IMR-90 (cell line): ENCODE data around the gene KRTAP13-4. TPM values are rescaled to one million over a fixed set of nuclear protein-coding genes. Genes with fewer than 3 reads are reported as not detected.

Source experiments
- ATAC-seq: fragments of 200-7000 bp; cut with Tn5 transposase; 2 replicates; pipeline ENCODE4 v1.9.1; 2020; ENCODE audit warnings: low read depth, mild to moderate bottlenecking, moderate library complexity
- BruUV-seq: library from RNA; stranded (reverse); fragments of 400-500 nt; replicated peaks from 2 replicates; lab custom pipeline; 2021; lab: Mats Ljungman, UMichigan
- CTCF ChIA-PET: fragments of 300-600 bp; formaldehyde crosslinking; extraction: SDS; loops from one replicate; lab custom pipeline; 2021; ENCODE audit warnings: antibody characterized with exemption; lab: Yijun Ruan, JAX
- POLR2A ChIA-PET: fragments of 300-600 bp; sonication (Branson Sonifier 250); formaldehyde crosslinking; loops from one replicate; lab custom pipeline; 2022; ENCODE audit warnings: antibody characterized with exemption; ENCODE audit not compliant: unreplicated experiment; lab: Charles Lee
- DNase-seq: peaks from one replicate; pipeline ENCODE4 v3.0.0; 2013
- H2AFZ ChIP-seq: replicated peaks from 2 replicates; pipeline ENCODE3; 2013; ENCODE audit warnings: low read length, mild to moderate bottlenecking; ENCODE audit not compliant: poor library complexity
- H2AK5ac ChIP-seq: 2 replicates; pipeline ENCODE4 v1.6.1; 2013; ENCODE audit warnings: low read depth, low read length, inconsistent platforms
- H2AK9ac ChIP-seq: replicated peaks from 2 replicates; pipeline ENCODE3; 2013; ENCODE audit warnings: mild to moderate bottlenecking, low read depth, low read length, moderate library complexity; ENCODE audit not compliant: poor library complexity
- H2BK120ac ChIP-seq: 2 replicates; pipeline ENCODE4 v1.6.1; 2013; ENCODE audit warnings: low read depth, low read length, inconsistent platforms
- H2BK15ac ChIP-seq: 3 replicates; pipeline ENCODE4 v1.6.1; 2013; ENCODE audit warnings: low read depth, low read length, inconsistent platforms
- H2BK20ac ChIP-seq: 2 replicates; pipeline ENCODE4 v1.6.1; 2013; ENCODE audit warnings: low read depth, mild to moderate bottlenecking, inconsistent platforms, low read length, moderate library complexity
- H2BK5ac ChIP-seq: 2 replicates; pipeline ENCODE4 v1.6.1; 2013; ENCODE audit warnings: mild to moderate bottlenecking, low read depth, low read length, inconsistent platforms; ENCODE audit not compliant: poor library complexity, severe bottlenecking
- H3K14ac ChIP-seq: replicated peaks from 2 replicates; pipeline ENCODE4 v1.6.1; 2013; ENCODE audit warnings: low read depth, low read length, inconsistent platforms
- H3K18ac ChIP-seq: 2 replicates; pipeline ENCODE4 v1.6.1; 2013; ENCODE audit warnings: low read depth, low read length, control low read depth
- H3K23ac ChIP-seq: 2 replicates; pipeline ENCODE4 v1.6.1; 2013; ENCODE audit warnings: low read depth, low read length, inconsistent platforms
- H3K27ac ChIP-seq: 2 replicates; pipeline ENCODE4 v1.5.1; 2013; ENCODE audit warnings: mild to moderate bottlenecking, control low read depth, low read length; ENCODE audit not compliant: insufficient read depth
- H3K27me3 ChIP-seq: 2 replicates; pipeline ENCODE4 v1.6.1; 2013; ENCODE audit warnings: low read length; ENCODE audit not compliant: control insufficient read depth, insufficient read depth
- H3K36me3 ChIP-seq: 2 replicates; pipeline ENCODE4 v1.6.1; 2013; ENCODE audit warnings: low read length, mixed read lengths; ENCODE audit not compliant: control insufficient read depth, insufficient read depth
- H3K4ac ChIP-seq: 2 replicates; pipeline ENCODE4 v1.6.1; 2013; ENCODE audit warnings: low read depth, low read length, inconsistent platforms
- H3K4me1 ChIP-seq: 2 replicates; pipeline ENCODE4 v1.6.1; 2013; ENCODE audit warnings: low read length, mixed read lengths; ENCODE audit not compliant: control insufficient read depth, insufficient read depth
- H3K4me2 ChIP-seq: 2 replicates; pipeline ENCODE4 v1.6.1; 2013; ENCODE audit warnings: low read depth, mild to moderate bottlenecking, control low read depth, low read length, moderate library complexity
- H3K4me3 ChIP-seq: 2 replicates; pipeline ENCODE4 v1.5.1; 2013; ENCODE audit warnings: low read depth, mild to moderate bottlenecking, control low read depth, low read length, moderate library complexity; ENCODE audit not compliant: insufficient read depth
- H3K56ac ChIP-seq: 2 replicates; pipeline ENCODE4 v1.6.1; 2013; ENCODE audit warnings: low read length, inconsistent platforms; ENCODE audit not compliant: insufficient read depth; ENCODE audit errors: extremely low read depth
- H3K79me1 ChIP-seq, 2 experiments: 2 replicates each; pipeline ENCODE4 v1.6.1; 2013; ENCODE audit warnings: low read length in 2 of 2, inconsistent platforms in 1 of 2, low read depth in 1 of 2
- H3K9ac ChIP-seq: 2 replicates; pipeline ENCODE4 v1.6.1; 2013; ENCODE audit warnings: low read depth, low read length, control low read depth
- H3K9me1 ChIP-seq: 2 replicates; pipeline ENCODE4 v1.6.1; 2013; ENCODE audit warnings: low read length, inconsistent platforms; ENCODE audit not compliant: insufficient read depth
- H3K9me3 ChIP-seq: 2 replicates; pipeline ENCODE4 v1.6.1; 2013; ENCODE audit warnings: low read length; ENCODE audit not compliant: control insufficient read depth, insufficient read depth
- H4K20me1 ChIP-seq: 2 replicates; pipeline ENCODE4 v1.6.1; 2013; ENCODE audit warnings: low read length, inconsistent platforms; ENCODE audit not compliant: insufficient read depth
- H4K5ac ChIP-seq: 2 replicates; pipeline ENCODE4 v1.6.1; 2013; ENCODE audit warnings: mild to moderate bottlenecking, low read depth, low read length, control low read depth
- H4K8ac ChIP-seq, 2 experiments: 2 replicates each; pipeline ENCODE4 v1.6.1; 2013; ENCODE audit warnings: low read depth in 2 of 2, low read length in 2 of 2, control low read depth in 1 of 2, inconsistent platforms in 1 of 2
- H4K91ac ChIP-seq: 2 replicates; pipeline ENCODE4 v1.6.1; 2013; ENCODE audit warnings: low read depth, low read length, inconsistent platforms; ENCODE audit not compliant: insufficient read depth
- BHLHE40 ChIP-seq: fragments of 150-350 bp; IDR thresholded peaks from 2 replicates; pipeline ENCODE4 v1.6.1; 2016; ENCODE audit warnings: mild to moderate bottlenecking, low read depth, low read length
- CEBPB ChIP-seq: IDR thresholded peaks from 2 replicates; pipeline ENCODE4 v1.6.1; 2012; ENCODE audit warnings: low read depth, low read length, improper control_type of control experiment
- CHD1 ChIP-seq: IDR thresholded peaks from 2 replicates; pipeline ENCODE4 v1.6.1; 2012; ENCODE audit warnings: low read depth, low read length, improper control_type of control experiment
- FOS ChIP-seq: fragments of 150-350 bp; IDR thresholded peaks from 2 replicates; pipeline ENCODE4 v1.6.1; 2016; ENCODE audit warnings: low read depth, low read length
- MAFK ChIP-seq: IDR thresholded peaks from 2 replicates; pipeline ENCODE4 v1.6.1; 2012; ENCODE audit warnings: low read depth, low read length, improper control_type of control experiment
- MAZ ChIP-seq: IDR thresholded peaks from 2 replicates; pipeline ENCODE4 v1.6.1; 2012; ENCODE audit warnings: low read depth, mild to moderate bottlenecking, low read length, improper control_type of control experiment, moderate library complexity, borderline replicate concordance
- MXI1 ChIP-seq: IDR thresholded peaks from 2 replicates; pipeline ENCODE4 v1.6.1; 2012; ENCODE audit warnings: low read depth, mild to moderate bottlenecking, low read length, moderate library complexity, borderline replicate concordance
- NFE2L2 ChIP-seq: fragments of 150-350 bp; IDR thresholded peaks from 2 replicates; pipeline ENCODE4 v1.6.1; 2016; ENCODE audit warnings: low read depth, mild to moderate bottlenecking, low read length
- POLR2A ChIP-seq: IDR thresholded peaks from 2 replicates; pipeline ENCODE4 v1.6.1; 2012; ENCODE audit warnings: mild to moderate bottlenecking, low read depth, low read length
- RAD21 ChIP-seq: IDR thresholded peaks from 2 replicates; pipeline ENCODE4 v1.6.1; 2012; ENCODE audit warnings: low read length, improper control_type of control experiment
- RCOR1 ChIP-seq: IDR thresholded peaks from 2 replicates; pipeline ENCODE4 v1.6.1; 2012; ENCODE audit warnings: mild to moderate bottlenecking, low read length, improper control_type of control experiment; ENCODE audit not compliant: insufficient replicate concordance
- RFX5 ChIP-seq: IDR thresholded peaks from 2 replicates; pipeline ENCODE4 v1.8.0; 2012; ENCODE audit warnings: low read depth, mild to moderate bottlenecking, low read length, moderate library complexity
- SMC3 ChIP-seq: fragments of 150-350 bp; IDR thresholded peaks from 2 replicates; pipeline ENCODE4 v1.6.1; 2016; ENCODE audit warnings: low read depth, mild to moderate bottlenecking, antibody characterized with exemption, low read length, moderate library complexity
- WGBS, 2 experiments: methylation state at CpG; one replicate each; pipeline versions ENCODE4 v1.1.5 to v1.1.7; 2013; ENCODE audit warnings: missing lambda C conversion rate in 2 of 2; ENCODE audit not compliant: insufficient read length in 1 of 2; ENCODE audit errors: extremely low coverage in 2 of 2; 5-methylcytosine and 5-hydroxymethylcytosine counted together
- dilution Hi-C: fragments of 300-500 bp; cut with HindIII; formaldehyde crosslinking; loops from one replicate; pipeline ENCODE4 v1.14.3; 2018; ENCODE audit warnings: low sequenced_read_pairs; ENCODE audit not compliant: unreplicated experiment
- in situ Hi-C: fragments of 300-500 bp; cut with MboI; formaldehyde crosslinking; loops from 3 replicates; pipeline ENCODE4 v1.14.3; 2019; ENCODE audit warnings: low sequenced_read_pairs, inconsistent platforms, mixed read lengths
- intact Hi-C: fragments of 100-400 bp; cut with micrococcal nuclease; formaldehyde crosslinking; loops from 2 replicates; pipeline ENCODE4 v1.10.0; 2022
- polyA plus RNA-seq, 3 experiments: library from polyadenylated mRNA; depleted of rRNA; stranded (reverse); fragments of >200 nt; gene quantifications; 2 replicates each; pipeline ENCODE4 v1.2.3, GENCODE V29; 2012; ENCODE audit warnings: low replicate concordance in 1 of 3
- total RNA-seq: library from RNA; depleted of rRNA; stranded (reverse); fragments of >200 nt; gene quantifications from 2 replicates; pipeline ENCODE4 v1.2.3, GENCODE V29; 2012
- TF ChIP-seq, protein P1 (sequence below): fragments of 150-350 bp; IDR thresholded peaks from 2 replicates; pipeline ENCODE4 v1.6.1; 2017; ENCODE audit warnings: mild to moderate bottlenecking, antibody characterized with exemption, low read length, low read depth
- TF ChIP-seq, protein P2 (sequence below): fragments of 150-350 bp; IDR thresholded peaks from 2 replicates; pipeline ENCODE4 v1.6.1; 2016; ENCODE audit warnings: low read depth, mild to moderate bottlenecking, low read length, moderate library complexity, borderline replicate concordance
- TF ChIP-seq, protein P3 (sequence below): conservative IDR thresholded peaks from 2 replicates; pipeline ENCODE4 v1.5.1; 2012; ENCODE audit warnings: mild to moderate bottlenecking, low read depth, low read length, improper control_type of control experiment

Gene KRTAP13-4
- total and polyA plus RNA-seq, 2 of the 4 experiments (the other 2 are of a cell fraction): not detected

DNA sequence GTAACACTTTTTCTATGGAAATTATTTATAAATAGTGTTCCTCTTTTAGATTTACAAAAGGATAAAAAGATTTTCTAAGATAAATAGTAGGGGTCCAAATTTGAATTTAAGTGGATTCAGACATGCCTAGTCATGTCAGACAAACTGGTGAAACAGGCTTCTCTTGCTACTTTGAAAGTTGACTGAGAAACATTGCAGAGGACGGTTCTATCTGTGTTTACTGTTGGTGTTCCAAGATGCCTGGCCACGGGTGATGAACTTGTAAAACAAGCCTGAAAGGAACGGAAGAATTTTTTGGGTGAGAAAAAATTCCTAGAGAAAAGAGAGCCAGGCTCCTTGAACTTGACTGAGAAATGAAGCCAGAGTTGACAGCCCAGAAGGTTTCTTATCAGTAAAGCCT, 48.0 kb downstream of the KRTAP13-4 start:
- H3K18ac ChIP-seq: no peak overlapping the region

More for the DNA sequence above, 48.0 kb downstream of the KRTAP13-4 start:
- no peak for DNase-seq
- Histone ChIP-seq H4K5ac (no peak overlapping the region), H3K4me2 (no peak overlapping the region), H3K79me1 (no peaks in the 10 kb centered on the region), H2AK9ac (no peak overlapping the region), H3K9me1 (no peaks in the 10 kb centered on the region), H3K23ac (no peak overlapping the region), H3K4ac (no peak overlapping the region), H2AFZ (no peak overlapping the region), H2BK5ac (no peak overlapping the region), H3K27me3 (no peaks in the 10 kb centered on the region), H3K27ac (no peak overlapping the region), H3K9ac (no peak overlapping the region), H3K14ac (no peak overlapping the region), H3K56ac (no peak overlapping the region), H3K36me3 (no peaks in the 10 kb centered on the region), H3K4me3 (no peak overlapping the region), H4K91ac (no peak overlapping the region), H2BK20ac (no peak overlapping the region), H2BK120ac (no peak overlapping the region), H4K8ac (no peak overlapping the region), H2AK5ac (no peak overlapping the region), H3K9me3 (peaks cover 10% of the 10 kb centered on the region), H2BK15ac (no peak overlapping the region), H3K4me1 (no peaks in the 10 kb centered on the region), H4K20me1 (no peaks in the 10 kb centered on the region)
- BruUV-seq: no TSS peak
- TF ChIP-seq POLR2A (no peak), CHD1 (no peak), CEBPB (no peak), MAFK (no peak), NFE2L2 (no peak), RAD21 (no peak), RCOR1 (no peak), BHLHE40 (no peak), SMC3 (no peak), MAZ (no peak), RFX5 (no peak), FOS (no peak), MXI1 (no peak)
- TF ChIP-seq, protein P1, sequence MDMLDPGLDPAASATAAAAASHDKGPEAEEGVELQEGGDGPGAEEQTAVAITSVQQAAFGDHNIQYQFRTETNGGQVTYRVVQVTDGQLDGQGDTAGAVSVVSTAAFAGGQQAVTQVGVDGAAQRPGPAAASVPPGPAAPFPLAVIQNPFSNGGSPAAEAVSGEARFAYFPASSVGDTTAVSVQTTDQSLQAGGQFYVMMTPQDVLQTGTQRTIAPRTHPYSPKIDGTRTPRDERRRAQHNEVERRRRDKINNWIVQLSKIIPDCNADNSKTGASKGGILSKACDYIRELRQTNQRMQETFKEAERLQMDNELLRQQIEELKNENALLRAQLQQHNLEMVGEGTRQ: no peak
- TF ChIP-seq, protein P2, sequence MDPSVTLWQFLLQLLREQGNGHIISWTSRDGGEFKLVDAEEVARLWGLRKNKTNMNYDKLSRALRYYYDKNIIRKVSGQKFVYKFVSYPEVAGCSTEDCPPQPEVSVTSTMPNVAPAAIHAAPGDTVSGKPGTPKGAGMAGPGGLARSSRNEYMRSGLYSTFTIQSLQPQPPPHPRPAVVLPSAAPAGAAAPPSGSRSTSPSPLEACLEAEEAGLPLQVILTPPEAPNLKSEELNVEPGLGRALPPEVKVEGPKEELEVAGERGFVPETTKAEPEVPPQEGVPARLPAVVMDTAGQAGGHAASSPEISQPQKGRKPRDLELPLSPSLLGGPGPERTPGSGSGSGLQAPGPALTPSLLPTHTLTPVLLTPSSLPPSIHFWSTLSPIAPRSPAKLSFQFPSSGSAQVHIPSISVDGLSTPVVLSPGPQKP: no peak
- TF ChIP-seq, protein P3, sequence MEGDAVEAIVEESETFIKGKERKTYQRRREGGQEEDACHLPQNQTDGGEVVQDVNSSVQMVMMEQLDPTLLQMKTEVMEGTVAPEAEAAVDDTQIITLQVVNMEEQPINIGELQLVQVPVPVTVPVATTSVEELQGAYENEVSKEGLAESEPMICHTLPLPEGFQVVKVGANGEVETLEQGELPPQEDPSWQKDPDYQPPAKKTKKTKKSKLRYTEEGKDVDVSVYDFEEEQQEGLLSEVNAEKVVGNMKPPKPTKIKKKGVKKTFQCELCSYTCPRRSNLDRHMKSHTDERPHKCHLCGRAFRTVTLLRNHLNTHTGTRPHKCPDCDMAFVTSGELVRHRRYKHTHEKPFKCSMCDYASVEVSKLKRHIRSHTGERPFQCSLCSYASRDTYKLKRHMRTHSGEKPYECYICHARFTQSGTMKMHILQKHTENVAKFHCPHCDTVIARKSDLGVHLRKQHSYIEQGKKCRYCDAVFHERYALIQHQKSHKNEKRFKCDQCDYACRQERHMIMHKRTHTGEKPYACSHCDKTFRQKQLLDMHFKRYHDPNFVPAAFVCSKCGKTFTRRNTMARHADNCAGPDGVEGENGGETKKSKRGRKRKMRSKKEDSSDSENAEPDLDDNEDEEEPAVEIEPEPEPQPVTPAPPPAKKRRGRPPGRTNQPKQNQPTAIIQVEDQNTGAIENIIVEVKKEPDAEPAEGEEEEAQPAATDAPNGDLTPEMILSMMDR: no peak
- in situ Hi-C loops (no loop called here), dilution Hi-C loops (no loop called here), intact Hi-C loops (no loop called here)
- ChIA-PET CTCF (no interaction called here), POLR2A (no interaction called here)
- WGBS, 2 experiments: no CpG with 5 or more reads among the region's 3 CpGs
- ATAC-seq: no peak
